Central memory CD8-positive, alpha-beta T cell (primary cell): Measurements from ENCODE around the gene GTF2A1L.
"Not testable (repeated sequence)": the region's sequence is repeated elsewhere in the genome, so short reads cannot be mapped to it uniquely, and the experiment has no call there.

Experiments used
- ATAC-seq: fragments of 150-1000 bp; cut with Tn5 transposase; replicated peaks from 2 replicates; pipeline ENCODE4 v1.10.0; 2022; ENCODE audit warnings: mild to moderate bottlenecking, moderate FRiP score, moderate number of reproducible peaks; ENCODE audit not compliant: poor library complexity, severe bottlenecking; ENCODE audit errors: extremely low read depth
- DNase-seq, 2 donors: peaks; one replicate each; pipeline ENCODE4 v3.0.0; 2021; ENCODE audit warnings: low spot score in 2 of 2
- H3K27ac Mint-ChIP-seq: one replicate; pipeline ENCODE4 v1.8.0; 2022; ENCODE audit warnings: low read depth, mild to moderate bottlenecking, moderate library complexity, mixed read lengths
- H3K27me3 Mint-ChIP-seq: one replicate; pipeline ENCODE4 v1.8.0; 2022; ENCODE audit warnings: mixed read lengths
- H3K36me3 Mint-ChIP-seq: one replicate; pipeline ENCODE4 v1.8.0; 2022; ENCODE audit warnings: mild to moderate bottlenecking, moderate library complexity, mixed read lengths; ENCODE audit not compliant: insufficient read depth
- H3K4me1 Mint-ChIP-seq: one replicate; pipeline ENCODE4 v1.8.0; 2022; ENCODE audit warnings: mixed read lengths
- H3K4me3 Mint-ChIP-seq: one replicate; pipeline ENCODE4 v1.8.0; 2022; ENCODE audit warnings: mild to moderate bottlenecking, moderate library complexity, mixed read lengths
- H3K9me3 Mint-ChIP-seq: one replicate; pipeline ENCODE4 v1.8.0; 2022; ENCODE audit warnings: mixed read lengths

GTF2A1L gene

DNA sequence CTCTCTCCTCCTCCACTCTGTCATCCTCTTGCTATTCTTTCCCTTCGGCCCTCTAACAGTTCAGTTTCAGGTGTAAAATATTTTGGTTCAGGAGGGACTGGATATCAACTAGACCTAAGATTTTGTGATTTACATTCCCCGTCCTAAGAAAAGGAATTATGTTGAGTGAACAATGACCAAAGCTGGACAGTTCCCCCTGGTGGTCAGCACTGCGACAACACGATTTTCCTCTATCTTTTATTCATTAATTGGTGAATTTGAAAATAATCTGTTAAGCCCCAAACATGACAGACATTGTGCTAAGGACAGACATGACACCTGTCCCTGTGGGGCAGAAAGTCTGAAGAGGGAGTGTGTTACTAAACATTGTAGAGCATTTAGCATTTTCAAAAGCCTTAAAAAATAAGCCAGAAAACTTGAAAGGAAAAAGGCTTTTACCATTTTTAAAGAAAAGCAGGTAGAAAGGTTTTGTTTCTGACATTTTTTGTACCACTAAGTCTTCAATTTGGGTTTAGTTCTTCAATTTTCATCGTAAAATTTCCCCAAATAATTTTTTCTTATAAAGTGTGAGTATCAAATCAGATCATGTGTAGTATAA lies 28.4 kb upstream of the GTF2A1L start:
- Mint-ChIP-seq H3K4me3 (no peak overlapping the region), H3K4me1 (no peaks in the 10 kb centered on the region), H3K9me3 (no peaks in the 10 kb centered on the region), H3K36me3 (peaks cover 1% of the 10 kb centered on the region), H3K27ac (no peak overlapping the region), H3K27me3 (no peaks in the 10 kb centered on the region)
- DNase-seq (no peak), ATAC-seq (no peak)

DNA sequence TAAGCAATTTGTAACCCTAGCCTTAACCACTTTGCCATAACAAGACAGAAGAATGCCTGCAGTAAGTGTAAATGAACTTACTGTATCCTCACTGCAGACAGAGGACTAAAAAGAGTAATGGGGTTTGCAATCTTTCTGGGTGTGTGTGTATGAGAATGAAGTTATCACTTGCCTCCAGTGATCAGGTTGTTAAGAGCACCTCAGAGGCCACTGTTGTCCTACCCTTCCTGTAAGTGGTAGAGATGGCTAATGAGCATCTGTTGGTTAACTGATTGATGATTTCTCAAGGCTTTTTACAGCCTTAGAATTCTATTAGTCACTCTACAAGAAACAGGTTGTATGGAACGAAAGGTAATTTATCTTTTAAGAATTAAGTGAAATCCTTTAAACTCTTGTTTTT lies 27.6 kb upstream of the GTF2A1L start:
- Mint-ChIP-seq H3K36me3 (peaks cover 1% of the 10 kb centered on the region), H3K27me3 (peaks cover 6% of the 10 kb centered on the region), H3K4me1 (no peaks in the 10 kb centered on the region), H3K9me3 (no peaks in the 10 kb centered on the region), H3K27ac (no peak overlapping the region), H3K4me3 (no peak overlapping the region)
- ATAC-seq = no peak
- no peak for DNase-seq

DNA sequence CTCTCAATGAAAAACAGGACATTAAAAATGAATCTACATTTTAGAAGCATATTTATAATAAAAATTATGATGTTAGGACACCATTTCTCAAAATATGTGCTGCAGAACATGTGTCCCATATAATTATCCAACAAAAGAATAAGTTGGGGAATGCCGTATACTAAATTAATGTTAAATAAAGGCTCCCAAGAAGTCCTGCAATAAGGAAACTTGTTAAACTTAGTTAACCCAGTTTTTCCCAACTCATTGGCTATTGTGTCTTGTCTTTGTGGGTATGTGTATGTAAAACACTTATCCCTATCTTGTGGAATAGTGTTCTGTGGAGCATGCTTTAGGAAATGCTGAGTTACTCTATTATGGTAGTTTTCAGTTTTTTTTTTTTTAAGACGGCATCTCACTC lies 25.6 kb upstream of the GTF2A1L start:
- H3K36me3 Mint-ChIP-seq = no peaks in the 10 kb centered on the region
- no peak for DNase-seq
- ATAC-seq = no peak
- no peaks in the 10 kb centered on the region for H3K4me1 Mint-ChIP-seq
- no peak overlapping the region for H3K4me3 Mint-ChIP-seq
- H3K27ac Mint-ChIP-seq = no peak overlapping the region
- H3K27me3 Mint-ChIP-seq = peaks cover 15% of the 10 kb centered on the region
- no peaks in the 10 kb centered on the region for H3K9me3 Mint-ChIP-seq

DNA sequence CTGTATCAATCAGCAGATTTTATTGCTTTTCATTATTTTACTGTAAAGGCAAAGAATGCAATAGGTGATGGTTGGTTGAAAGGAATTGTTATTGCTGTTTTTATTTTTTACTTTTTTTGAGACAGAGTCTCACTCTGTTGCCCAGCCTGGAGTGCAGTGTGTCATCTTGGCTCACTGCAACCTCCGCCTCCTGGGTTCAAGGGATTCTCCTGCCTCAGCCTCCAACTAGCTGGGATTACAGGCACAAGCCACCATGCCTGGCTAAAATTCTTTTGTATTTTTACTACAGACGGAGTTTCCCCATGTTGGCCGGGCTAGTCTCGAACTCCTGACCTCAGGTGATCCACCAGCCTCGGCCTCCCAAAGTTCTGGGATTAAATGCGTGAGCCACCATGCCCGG lies 20.9 kb upstream of the GTF2A1L start:
- H3K4me3 Mint-ChIP-seq, H3K4me1 Mint-ChIP-seq, H3K36me3 Mint-ChIP-seq, H3K9me3 Mint-ChIP-seq, DNase-seq, ATAC-seq, H3K27ac Mint-ChIP-seq: not testable (repeated sequence)
- H3K27me3 Mint-ChIP-seq = peaks cover 15% of the 10 kb centered on the region

- Mint-ChIP-seq H3K27me3 (peaks cover 15% of the 10 kb centered on the region), H3K36me3 (no peaks in the 10 kb centered on the region), H3K9me3 (no peaks in the 10 kb centered on the region), H3K4me1 (no peaks in the 10 kb centered on the region), H3K27ac (no peak overlapping the region), H3K4me3 (no peak overlapping the region)
- DNase-seq = no peak
- ATAC-seq = no peak
Measured at GRCh38 chr2:48597492-48597891, 20.2 kb upstream of the GTF2A1L start.

DNA sequence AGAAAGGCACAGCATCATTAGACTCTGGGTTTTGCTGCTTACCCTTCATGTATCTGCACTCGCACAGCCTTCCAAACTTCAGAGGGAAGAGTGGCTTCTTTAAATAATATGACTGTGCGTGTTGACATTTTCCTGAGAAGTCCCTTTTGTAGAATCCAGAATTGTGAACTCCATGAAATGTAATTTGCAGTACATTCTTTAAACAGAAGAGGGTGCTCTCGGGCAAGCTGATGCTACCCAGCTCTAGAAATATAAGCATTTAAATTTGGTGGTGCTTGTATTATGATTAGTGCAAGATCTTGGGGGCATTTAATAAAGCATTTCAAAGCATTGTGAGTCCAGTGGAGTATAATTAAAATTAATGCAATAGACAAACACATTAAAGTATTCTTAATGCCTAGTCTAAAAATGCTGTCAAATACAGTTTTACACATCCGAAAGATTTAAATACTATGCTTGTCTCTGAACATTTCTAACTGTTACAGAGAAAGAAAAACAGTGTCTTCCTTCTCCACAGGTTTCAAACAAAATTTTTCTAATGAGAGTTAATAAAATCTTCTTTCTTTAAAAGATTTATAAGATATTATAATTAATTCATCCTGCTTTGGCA lies 17.3 kb upstream of the GTF2A1L start:
- Mint-ChIP-seq H3K36me3 (no peaks in the 10 kb centered on the region), H3K9me3 (no peaks in the 10 kb centered on the region), H3K27ac (no peak overlapping the region), H3K4me3 (no peak overlapping the region), H3K27me3 (peaks cover 6% of the 10 kb centered on the region), H3K4me1 (no peaks in the 10 kb centered on the region)
- DNase-seq (no peak), ATAC-seq (no peak)

DNA sequence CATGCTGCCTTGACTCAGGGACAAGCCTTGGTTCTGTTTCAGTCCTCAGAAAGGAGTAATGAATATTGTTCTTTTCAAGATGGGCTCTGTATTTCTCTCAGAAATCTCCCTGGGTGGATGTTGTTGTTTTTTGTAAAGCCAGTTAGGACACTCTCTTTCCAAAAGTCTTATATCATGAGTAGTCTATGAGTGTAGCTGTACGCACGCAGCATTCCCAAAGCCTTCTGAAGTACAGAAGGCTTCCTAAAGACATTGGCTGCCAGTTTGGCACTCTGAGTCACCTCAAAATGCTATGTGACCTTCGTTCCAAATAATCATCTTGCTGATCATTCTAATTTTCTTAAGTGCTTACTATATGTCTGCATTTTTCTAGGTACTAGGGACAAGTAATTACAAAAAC lies 16.7 kb upstream of the GTF2A1L start:
- no peak overlapping the region for H3K4me3 Mint-ChIP-seq
- no peaks in the 10 kb centered on the region for H3K27me3 Mint-ChIP-seq
- H3K4me1 Mint-ChIP-seq = no peaks in the 10 kb centered on the region
- no peak overlapping the region for H3K27ac Mint-ChIP-seq
- ATAC-seq (no peak), DNase-seq (no peak)
- H3K9me3 Mint-ChIP-seq = no peaks in the 10 kb centered on the region
- H3K36me3 Mint-ChIP-seq = no peaks in the 10 kb centered on the region

- H3K27me3 Mint-ChIP-seq = no peaks in the 10 kb centered on the region
- no peaks in the 10 kb centered on the region for H3K4me1 Mint-ChIP-seq
- no peak overlapping the region for H3K4me3 Mint-ChIP-seq
- H3K27ac Mint-ChIP-seq = no peak overlapping the region
- H3K36me3 Mint-ChIP-seq = no peaks in the 10 kb centered on the region
- no peak for DNase-seq
- ATAC-seq = no peak
- H3K9me3 Mint-ChIP-seq = no peaks in the 10 kb centered on the region
Measured at GRCh38 chr2:48601349-48601748, 16.3 kb upstream of the GTF2A1L start.

- ATAC-seq (no peak), DNase-seq (no peak)
- Mint-ChIP-seq H3K4me3 (no peak overlapping the region), H3K9me3 (no peaks in the 10 kb centered on the region), H3K36me3 (no peaks in the 10 kb centered on the region), H3K27me3 (peaks cover 18% of the 10 kb centered on the region), H3K4me1 (no peaks in the 10 kb centered on the region), H3K27ac (no peak overlapping the region)
Measured at GRCh38 chr2:48605482-48606175, 12.0 kb upstream of the GTF2A1L start.

GRCh38 chr2:48607307-48608014 lies 10.2 kb upstream of the GTF2A1L start:
- Mint-ChIP-seq H3K9me3 (no peaks in the 10 kb centered on the region), H3K4me3 (no peak overlapping the region), H3K27me3 (peaks cover 26% of the 10 kb centered on the region), H3K4me1 (no peaks in the 10 kb centered on the region), H3K36me3 (no peaks in the 10 kb centered on the region), H3K27ac (no peak overlapping the region)
- no peak for DNase-seq
- ATAC-seq = no peak

DNA sequence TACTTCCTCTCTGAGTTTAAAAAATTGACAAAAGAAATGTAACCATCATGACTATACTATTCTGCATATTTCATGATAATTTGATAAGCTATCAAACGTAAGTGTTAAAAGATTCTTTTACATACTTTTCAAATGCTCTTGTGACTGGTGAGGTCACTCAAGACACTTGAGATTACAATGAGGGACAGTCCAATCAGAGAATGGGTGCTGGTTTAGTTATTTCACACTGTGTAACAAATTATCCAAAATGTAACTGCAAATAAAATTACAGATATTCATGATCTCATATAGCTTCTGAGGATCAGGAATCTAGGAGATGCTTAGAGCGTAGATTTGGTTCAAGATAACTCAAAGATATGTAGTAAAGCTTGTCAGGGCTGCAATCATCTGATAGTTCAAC lies 4.4 kb upstream of the GTF2A1L start:
- peaks cover 26% of the 10 kb centered on the region for H3K27me3 Mint-ChIP-seq
- ATAC-seq (no peak), DNase-seq (no peak)
- no peak overlapping the region for H3K27ac Mint-ChIP-seq
- H3K9me3 Mint-ChIP-seq = no peaks in the 10 kb centered on the region
- H3K4me3 Mint-ChIP-seq = no peak overlapping the region
- H3K36me3 Mint-ChIP-seq = no peaks in the 10 kb centered on the region
- no peaks in the 10 kb centered on the region for H3K4me1 Mint-ChIP-seq

DNA sequence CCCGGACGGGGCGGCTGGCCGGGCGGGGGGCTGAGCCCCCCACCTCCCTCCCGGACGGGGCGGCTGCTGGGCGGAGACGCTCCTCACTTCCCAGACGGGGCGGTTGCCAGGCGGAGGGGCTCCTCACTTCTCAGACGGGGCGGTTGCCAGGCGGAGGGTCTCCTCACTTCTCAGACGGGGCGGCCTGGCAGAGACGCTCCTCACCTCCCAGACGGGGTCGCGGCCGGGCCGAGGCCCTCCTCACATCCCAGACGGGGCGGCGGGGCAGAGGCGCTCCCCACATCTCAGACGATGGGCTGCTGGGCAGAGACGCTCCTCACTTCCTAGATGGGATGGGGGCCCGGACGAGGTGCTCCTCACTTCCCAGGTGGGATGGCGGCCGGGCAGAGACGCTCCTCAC lies 3.1 kb upstream of the GTF2A1L start:
- DNase-seq, ATAC-seq, H3K36me3 Mint-ChIP-seq, H3K4me1 Mint-ChIP-seq, H3K4me3 Mint-ChIP-seq, H3K9me3 Mint-ChIP-seq, H3K27ac Mint-ChIP-seq: not testable (repeated sequence)
- peaks cover 19% of the 10 kb centered on the region for H3K27me3 Mint-ChIP-seq

- ATAC-seq (no peak), DNase-seq (no peak)
- Mint-ChIP-seq H3K27ac (no peak overlapping the region), H3K27me3 (peaks cover 9% of the 10 kb centered on the region), H3K4me1 (no peaks in the 10 kb centered on the region), H3K9me3 (no peaks in the 10 kb centered on the region), H3K4me3 (no peak overlapping the region), H3K36me3 (no peaks in the 10 kb centered on the region)
Measured at GRCh38 chr2:48619526-48619925, 1.9 kb downstream of the GTF2A1L start.
